SK-N-SH (cell line): ENCODE results near the gene RFT1.

Source experiments
- CTCF ChIP-seq: fragments of 200-600 bp; sonication (generic); IDR thresholded peaks from 2 replicates; pipeline ENCODE4 v1.6.1; 2017; ENCODE audit warnings: antibody characterized with exemption, mild to moderate bottlenecking, moderate library complexity
- FOXJ3 ChIP-seq: sonication (generic); formaldehyde crosslinking; IDR thresholded peaks from 2 replicates; pipeline ENCODE4 v1.5.1; 2020; ENCODE audit warnings: mild to moderate bottlenecking, missing genetic modification reagents
- POLR2AphosphoS5 ChIP-seq: IDR thresholded peaks from 2 replicates; pipeline ENCODE4 v1.6.1; 2012; ENCODE audit warnings: low read depth, low read length
- REST ChIP-seq: IDR thresholded peaks from 2 replicates; pipeline ENCODE4 v1.6.1; 2012; ENCODE audit warnings: mild to moderate bottlenecking, low read depth, low read length, moderate library complexity
- RFX5 ChIP-seq: IDR thresholded peaks from 2 replicates; pipeline ENCODE4 v1.6.1; 2012; ENCODE audit warnings: mild to moderate bottlenecking, improper control_type of control experiment, low read length
- TF ChIP-seq, protein P1 (sequence below): IDR thresholded peaks from 2 replicates; pipeline ENCODE4 v1.4.0; 2012; ENCODE audit warnings: low read depth

- no peak for TF ChIP-seq CTCF
- no peak for TF ChIP-seq POLR2AphosphoS5
- TF ChIP-seq RFX5: no peak
- TF ChIP-seq, protein P1, sequence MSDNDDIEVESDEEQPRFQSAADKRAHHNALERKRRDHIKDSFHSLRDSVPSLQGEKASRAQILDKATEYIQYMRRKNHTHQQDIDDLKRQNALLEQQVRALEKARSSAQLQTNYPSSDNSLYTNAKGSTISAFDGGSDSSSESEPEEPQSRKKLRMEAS: no peak
- no peak for TF ChIP-seq REST
- no peak for TF ChIP-seq FOXJ3 (CRISPR knock-in tag)
Observed at GRCh38 chr3:53069422-53070068, 60.7 kb downstream of the RFT1 start.
